ENCODE measurements around the gene IL16. TPM values are rescaled to one million over a fixed set of nuclear protein-coding genes. Genes with fewer than 3 reads are reported as not detected.

IL16 gene
- total RNA-seq, 2 experiments from 2014 or later, result 76.0 to 81.3 TPM

GRCh38 chr15:81298611-81299010, 101.9 kb downstream of the IL16 start:
- Histone ChIP-seq H3K4me2 (ENCODE audit: low read length) (peak overlapping the region; percentile 91), H4K20me1 (ENCODE audit: insufficient read depth, low read length) (peaks cover 26% of the 10 kb centered on the region; the same call in 1 of the 2 replicates), H3K36me3 (ENCODE audit: insufficient read depth, low read length) (peaks cover 62% of the 10 kb centered on the region), H2AFZ (ENCODE audit: low read length) (no peak overlapping the region), H3K9me2 (ENCODE audit: insufficient read depth, low read length) (no peaks in the 10 kb centered on the region), H3K4me3 (ENCODE audit: low read depth, low read length, poor library complexity, severe bottlenecking) (peak overlapping the region; percentile 92), H3K27ac (ENCODE audit: low read depth, low read length, poor library complexity, severe bottlenecking) (peak overlapping the region; percentile 98), H3K79me2 (ENCODE audit: insufficient read depth, low read depth, low read length) (peaks cover 69% of the 10 kb centered on the region), H3K9me3 (ENCODE audit: low read length) (no peaks in the 10 kb centered on the region), H3K4me1 (ENCODE audit: insufficient read depth, low read length, poor library complexity, severe bottlenecking) (peaks cover 73% of the 10 kb centered on the region)
- intact Hi-C loops (cut with micrococcal nuclease; ENCODE audit: unreplicated experiment), result loop anchor here (10.0 kb wide), 1 partner anchor 746 kb away; the partner anchor contains the start of gene MEX3B
- CTCF ChIA-PET (ENCODE audit: unreplicated experiment), result interaction anchor here (0.8 to 1.6 kb wide), 2 partner anchors 13 to 14 kb away, joined by 3 to 4 read pairs; no protein-coding TSS in a partner anchor
- TF ChIP-seq EZH2phosphoT487 (IDR thresholded peaks at IDR 0.05; ENCODE audit: borderline replicate concordance, low read depth, low read length), result no peak
- TF ChIP-seq, protein P1, sequence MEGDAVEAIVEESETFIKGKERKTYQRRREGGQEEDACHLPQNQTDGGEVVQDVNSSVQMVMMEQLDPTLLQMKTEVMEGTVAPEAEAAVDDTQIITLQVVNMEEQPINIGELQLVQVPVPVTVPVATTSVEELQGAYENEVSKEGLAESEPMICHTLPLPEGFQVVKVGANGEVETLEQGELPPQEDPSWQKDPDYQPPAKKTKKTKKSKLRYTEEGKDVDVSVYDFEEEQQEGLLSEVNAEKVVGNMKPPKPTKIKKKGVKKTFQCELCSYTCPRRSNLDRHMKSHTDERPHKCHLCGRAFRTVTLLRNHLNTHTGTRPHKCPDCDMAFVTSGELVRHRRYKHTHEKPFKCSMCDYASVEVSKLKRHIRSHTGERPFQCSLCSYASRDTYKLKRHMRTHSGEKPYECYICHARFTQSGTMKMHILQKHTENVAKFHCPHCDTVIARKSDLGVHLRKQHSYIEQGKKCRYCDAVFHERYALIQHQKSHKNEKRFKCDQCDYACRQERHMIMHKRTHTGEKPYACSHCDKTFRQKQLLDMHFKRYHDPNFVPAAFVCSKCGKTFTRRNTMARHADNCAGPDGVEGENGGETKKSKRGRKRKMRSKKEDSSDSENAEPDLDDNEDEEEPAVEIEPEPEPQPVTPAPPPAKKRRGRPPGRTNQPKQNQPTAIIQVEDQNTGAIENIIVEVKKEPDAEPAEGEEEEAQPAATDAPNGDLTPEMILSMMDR (conservative IDR thresholded peaks at IDR 0.05; ENCODE audit: low read length), result no peak
- no peak for DNase-seq (ENCODE audit: low spot score)
- BruUV-seq (replicated peaks), result no TSS peak
- POLR2A ChIA-PET, result interaction anchor here (1.0 to 2.5 kb wide), 4 partner anchors 9 to 21 kb away, joined by 3 to 7 read pairs (median 4); no protein-coding TSS in a partner anchor

GRCh38 chr15:81299156-81299555, 102.5 kb downstream of the IL16 start:
- DNase-seq (ENCODE audit: low spot score), result no peak
- Histone ChIP-seq H2AFZ (ENCODE audit: low read length) (no peak overlapping the region), H3K9me3 (ENCODE audit: low read length) (no peaks in the 10 kb centered on the region), H3K79me2 (ENCODE audit: insufficient read depth, low read depth, low read length) (peaks cover 74% of the 10 kb centered on the region), H3K36me3 (ENCODE audit: insufficient read depth, low read length) (peaks cover 68% of the 10 kb centered on the region), H4K20me1 (ENCODE audit: insufficient read depth, low read length) (peaks cover 26% of the 10 kb centered on the region; the same call in 1 of the 2 replicates), H3K4me3 (ENCODE audit: low read depth, low read length, poor library complexity, severe bottlenecking) (peak overlapping the region; percentile 92), H3K27ac (ENCODE audit: low read depth, low read length, poor library complexity, severe bottlenecking) (peak overlapping the region; percentile 98), H3K9me2 (ENCODE audit: insufficient read depth, low read length) (no peaks in the 10 kb centered on the region), H3K4me2 (ENCODE audit: low read length) (peak overlapping the region; percentile 91), H3K4me1 (ENCODE audit: insufficient read depth, low read length, poor library complexity, severe bottlenecking) (peaks cover 78% of the 10 kb centered on the region)
- no TSS peak for BruUV-seq (replicated peaks)
- ChIA-PET POLR2A (interaction anchor here (0.7 to 3.5 kb wide), 7 partner anchors 8 to 34 kb away, joined by 3 to 27 read pairs (median 4); no protein-coding TSS in a partner anchor), CTCF (ENCODE audit: unreplicated experiment) (interaction anchor here (0.8 to 1.6 kb wide), 2 partner anchors 12 to 14 kb away, joined by 3 to 4 read pairs; no protein-coding TSS in a partner anchor)
- intact Hi-C loops (cut with micrococcal nuclease; ENCODE audit: unreplicated experiment), result loop anchor here (10.0 kb wide), 1 partner anchor 746 kb away; the partner anchor contains the start of gene MEX3B
- no peak for TF ChIP-seq EZH2phosphoT487 (IDR thresholded peaks at IDR 0.05; ENCODE audit: borderline replicate concordance, low read depth, low read length)
- TF ChIP-seq, protein P1 (conservative IDR thresholded peaks at IDR 0.05; ENCODE audit: low read length), result no peak

Measured in OCI-LY7 (cell line).